ENCODE measurements around the gene PLPP4.

Gene PLPP4

DNA sequence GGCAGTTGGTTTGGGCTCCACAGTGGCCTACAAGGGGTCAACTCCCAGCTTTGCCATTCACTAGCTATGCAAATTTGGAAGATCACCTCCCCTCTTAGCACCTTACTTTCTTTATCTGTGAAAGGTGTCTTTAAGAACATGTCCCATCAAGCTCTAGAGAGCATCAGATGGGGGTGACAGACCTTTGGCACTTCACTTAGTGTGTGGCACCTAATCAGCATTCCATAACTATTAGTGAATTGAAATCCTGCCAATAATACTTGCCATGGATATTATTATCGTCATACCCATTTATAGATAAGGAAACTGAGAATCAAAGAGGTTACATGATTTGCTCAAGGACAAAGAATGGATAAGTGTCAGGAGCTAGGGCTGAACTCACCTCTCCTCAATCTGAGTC, 51.9 kb downstream of the PLPP4 start:
- no peaks in the 10 kb centered on the region for H3K27me3 ChIP-seq (ENCODE audit: control insufficient read depth, insufficient read depth, low read length)
- no peak overlapping the region for H3K4me3 ChIP-seq (ENCODE audit: low read depth, low read length)
- no peaks in the 10 kb centered on the region for H3K36me3 ChIP-seq (ENCODE audit: control insufficient read depth, insufficient read depth, low read length)
- no peaks in the 10 kb centered on the region for H3K9me3 ChIP-seq (ENCODE audit: control insufficient read depth, insufficient read depth, low read length)
- H3K9ac ChIP-seq (ENCODE audit: low read depth, low read length): no peak overlapping the region
- peaks cover 11% of the 10 kb centered on the region for H3K4me1 ChIP-seq (ENCODE audit: control insufficient read depth, insufficient read depth, low read length)

DNA sequence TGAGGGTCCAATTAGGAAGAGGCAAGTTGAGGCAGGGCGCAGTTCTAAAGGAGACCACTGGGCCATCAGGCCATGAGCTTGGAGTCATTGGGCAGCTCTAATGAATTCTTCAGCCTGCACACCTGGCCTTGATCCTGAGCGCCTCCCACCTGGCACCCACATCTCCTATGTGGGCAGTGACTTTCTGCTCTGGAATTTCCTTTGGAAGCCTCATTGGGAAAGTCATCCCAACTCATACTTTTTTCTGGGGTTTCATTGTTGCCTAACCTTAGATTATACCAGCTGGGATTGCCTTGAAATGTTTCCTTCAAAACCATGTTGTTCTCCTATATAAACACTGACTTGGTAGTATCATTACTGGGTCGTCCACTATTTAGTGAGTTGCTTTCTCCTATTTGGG, 54.1 kb downstream of the PLPP4 start:
- Histone ChIP-seq H3K4me1 (ENCODE audit: control insufficient read depth, insufficient read depth, low read length) (peaks cover 5% of the 10 kb centered on the region), H3K36me3 (ENCODE audit: control insufficient read depth, insufficient read depth, low read length) (no peaks in the 10 kb centered on the region), H3K9ac (ENCODE audit: low read depth, low read length) (no peak overlapping the region), H3K27me3 (ENCODE audit: control insufficient read depth, insufficient read depth, low read length) (no peaks in the 10 kb centered on the region), H3K9me3 (ENCODE audit: control insufficient read depth, insufficient read depth, low read length) (no peaks in the 10 kb centered on the region), H3K4me3 (ENCODE audit: low read depth, low read length) (no peak overlapping the region)

- Histone ChIP-seq H3K9me3 (ENCODE audit: control insufficient read depth, insufficient read depth, low read length) (no peaks in the 10 kb centered on the region), H3K4me1 (ENCODE audit: control insufficient read depth, insufficient read depth, low read length) (no peaks in the 10 kb centered on the region), H3K36me3 (ENCODE audit: control insufficient read depth, insufficient read depth, low read length) (no peaks in the 10 kb centered on the region)
Measured at GRCh38 chr10:120513307-120513796, 56.3 kb downstream of the PLPP4 start.

GRCh38 chr10:120514035-120514620, 57.1 kb downstream of the PLPP4 start:
- H3K9ac ChIP-seq (ENCODE audit: low read depth, low read length): no peak overlapping the region
- H3K36me3 ChIP-seq (ENCODE audit: control insufficient read depth, insufficient read depth, low read length): no peaks in the 10 kb centered on the region
- H3K27me3 ChIP-seq (ENCODE audit: control insufficient read depth, insufficient read depth, low read length): no peaks in the 10 kb centered on the region
- no peak overlapping the region for H3K4me3 ChIP-seq (ENCODE audit: low read depth, low read length)
- no peaks in the 10 kb centered on the region for H3K9me3 ChIP-seq (ENCODE audit: control insufficient read depth, insufficient read depth, low read length)
- H3K4me1 ChIP-seq (ENCODE audit: control insufficient read depth, insufficient read depth, low read length): no peaks in the 10 kb centered on the region

More at GRCh38 chr10:120513307-120513796, 56.3 kb downstream of the PLPP4 start:
- no peak overlapping the region for H3K9ac ChIP-seq (ENCODE audit: low read depth, low read length)
- H3K4me3 ChIP-seq (ENCODE audit: low read depth, low read length): no peak overlapping the region
- no peaks in the 10 kb centered on the region for H3K27me3 ChIP-seq (ENCODE audit: control insufficient read depth, insufficient read depth, low read length)

- Histone ChIP-seq H3K4me3 (ENCODE audit: low read depth, low read length) (no peak overlapping the region), H3K27me3 (ENCODE audit: control insufficient read depth, insufficient read depth, low read length) (no peaks in the 10 kb centered on the region), H3K9ac (ENCODE audit: low read depth, low read length) (no peak overlapping the region), H3K36me3 (ENCODE audit: control insufficient read depth, insufficient read depth, low read length) (no peaks in the 10 kb centered on the region), H3K4me1 (ENCODE audit: control insufficient read depth, insufficient read depth, low read length) (no peaks in the 10 kb centered on the region), H3K9me3 (ENCODE audit: control insufficient read depth, insufficient read depth, low read length) (no peaks in the 10 kb centered on the region)
Measured at GRCh38 chr10:120514959-120515358, 57.9 kb downstream of the PLPP4 start.

- Histone ChIP-seq H3K36me3 (ENCODE audit: control insufficient read depth, insufficient read depth, low read length) (no peaks in the 10 kb centered on the region), H3K9me3 (ENCODE audit: control insufficient read depth, insufficient read depth, low read length) (no peaks in the 10 kb centered on the region), H3K4me3 (ENCODE audit: low read depth, low read length) (no peak overlapping the region), H3K4me1 (ENCODE audit: control insufficient read depth, insufficient read depth, low read length) (no peaks in the 10 kb centered on the region), H3K9ac (ENCODE audit: low read depth, low read length) (no peak overlapping the region), H3K27me3 (ENCODE audit: control insufficient read depth, insufficient read depth, low read length) (no peaks in the 10 kb centered on the region)
Measured at GRCh38 chr10:120515741-120516140, 58.7 kb downstream of the PLPP4 start.

GRCh38 chr10:120516426-120516825, 59.4 kb downstream of the PLPP4 start:
- no peaks in the 10 kb centered on the region for H3K36me3 ChIP-seq (ENCODE audit: control insufficient read depth, insufficient read depth, low read length)
- H3K4me1 ChIP-seq (ENCODE audit: control insufficient read depth, insufficient read depth, low read length): no peaks in the 10 kb centered on the region
- H3K9ac ChIP-seq (ENCODE audit: low read depth, low read length): no peak overlapping the region
- no peaks in the 10 kb centered on the region for H3K27me3 ChIP-seq (ENCODE audit: control insufficient read depth, insufficient read depth, low read length)
- no peaks in the 10 kb centered on the region for H3K9me3 ChIP-seq (ENCODE audit: control insufficient read depth, insufficient read depth, low read length)
- no peak overlapping the region for H3K4me3 ChIP-seq (ENCODE audit: low read depth, low read length)

- Histone ChIP-seq H3K9me3 (ENCODE audit: control insufficient read depth, insufficient read depth, low read length) (no peaks in the 10 kb centered on the region), H3K36me3 (ENCODE audit: control insufficient read depth, insufficient read depth, low read length) (no peaks in the 10 kb centered on the region), H3K4me3 (ENCODE audit: low read depth, low read length) (no peak overlapping the region), H3K4me1 (ENCODE audit: control insufficient read depth, insufficient read depth, low read length) (no peaks in the 10 kb centered on the region), H3K9ac (ENCODE audit: low read depth, low read length) (no peak overlapping the region), H3K27me3 (ENCODE audit: control insufficient read depth, insufficient read depth, low read length) (no peaks in the 10 kb centered on the region)
Measured at GRCh38 chr10:120517196-120517595, 60.2 kb downstream of the PLPP4 start.

GRCh38 chr10:120517881-120518484, 61.0 kb downstream of the PLPP4 start:
- Histone ChIP-seq H3K9me3 (ENCODE audit: control insufficient read depth, insufficient read depth, low read length) (no peaks in the 10 kb centered on the region), H3K4me1 (ENCODE audit: control insufficient read depth, insufficient read depth, low read length) (no peaks in the 10 kb centered on the region), H3K27me3 (ENCODE audit: control insufficient read depth, insufficient read depth, low read length) (no peaks in the 10 kb centered on the region)

DNA sequence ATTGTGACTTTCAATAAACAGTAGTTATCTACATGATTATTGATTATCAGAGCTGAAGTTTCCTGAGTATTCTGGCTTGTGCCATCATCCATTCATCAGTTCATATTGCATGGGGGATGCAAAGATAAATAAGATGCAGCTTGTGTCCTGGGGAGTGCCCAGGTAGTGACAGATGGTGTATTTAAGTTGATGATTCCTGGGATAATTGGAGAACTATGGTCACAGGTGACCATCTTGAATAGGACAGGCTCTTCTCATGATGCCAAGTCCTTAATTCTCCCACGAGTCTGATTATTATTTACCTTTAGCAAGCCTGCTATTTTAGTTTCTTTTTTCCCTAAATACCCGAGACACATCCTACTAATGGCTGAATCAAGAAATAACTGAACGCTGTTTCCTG, 64.9 kb downstream of the PLPP4 start:
- Histone ChIP-seq H3K27me3 (ENCODE audit: control insufficient read depth, insufficient read depth, low read length) (no peaks in the 10 kb centered on the region), H3K36me3 (ENCODE audit: control insufficient read depth, insufficient read depth, low read length) (no peaks in the 10 kb centered on the region)

More at GRCh38 chr10:120517881-120518484, 61.0 kb downstream of the PLPP4 start:
- no peak overlapping the region for H3K9ac ChIP-seq (ENCODE audit: low read depth, low read length)
- H3K4me3 ChIP-seq (ENCODE audit: low read depth, low read length): no peak overlapping the region
- H3K36me3 ChIP-seq (ENCODE audit: control insufficient read depth, insufficient read depth, low read length): no peaks in the 10 kb centered on the region

GRCh38 chr10:120527691-120528090, 70.7 kb downstream of the PLPP4 start:
- Histone ChIP-seq H3K27me3 (ENCODE audit: control insufficient read depth, insufficient read depth, low read length) (no peaks in the 10 kb centered on the region), H3K36me3 (ENCODE audit: control insufficient read depth, insufficient read depth, low read length) (no peaks in the 10 kb centered on the region)

More for the DNA sequence above, 64.9 kb downstream of the PLPP4 start:
- Histone ChIP-seq H3K4me3 (ENCODE audit: low read depth, low read length) (no peak overlapping the region), H3K9ac (ENCODE audit: low read depth, low read length) (no peak overlapping the region), H3K4me1 (ENCODE audit: control insufficient read depth, insufficient read depth, low read length) (no peaks in the 10 kb centered on the region), H3K9me3 (ENCODE audit: control insufficient read depth, insufficient read depth, low read length) (no peaks in the 10 kb centered on the region)

DNA sequence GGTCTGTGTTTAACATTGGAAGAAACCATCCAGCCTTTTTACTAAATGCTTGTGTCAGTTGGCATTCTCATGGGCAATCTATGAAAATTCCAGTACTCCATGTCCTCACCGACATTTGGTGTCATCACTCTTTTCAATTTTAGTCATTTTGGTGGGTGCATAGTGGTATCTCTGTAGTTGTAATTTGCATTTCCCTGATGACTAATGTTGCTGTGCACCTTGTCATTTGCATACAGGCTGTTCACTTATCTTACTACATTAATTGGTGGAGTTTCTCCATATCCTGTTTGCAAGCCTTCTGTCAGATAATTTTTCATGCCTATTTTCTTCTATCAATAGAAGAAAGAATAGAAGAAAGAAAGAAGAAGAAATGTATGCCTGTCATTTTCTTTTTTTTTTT, 73.7 kb downstream of the PLPP4 start:
- no peaks in the 10 kb centered on the region for H3K4me1 ChIP-seq (ENCODE audit: control insufficient read depth, insufficient read depth, low read length)
- H3K36me3 ChIP-seq (ENCODE audit: control insufficient read depth, insufficient read depth, low read length): no peaks in the 10 kb centered on the region
- no peaks in the 10 kb centered on the region for H3K27me3 ChIP-seq (ENCODE audit: control insufficient read depth, insufficient read depth, low read length)
- no peaks in the 10 kb centered on the region for H3K9me3 ChIP-seq (ENCODE audit: control insufficient read depth, insufficient read depth, low read length)
- no peak overlapping the region for H3K9ac ChIP-seq (ENCODE audit: low read depth, low read length)
- no peak overlapping the region for H3K4me3 ChIP-seq (ENCODE audit: low read depth, low read length)

More at GRCh38 chr10:120527691-120528090, 70.7 kb downstream of the PLPP4 start:
- no peak overlapping the region for H3K4me3 ChIP-seq (ENCODE audit: low read depth, low read length)
- H3K9me3 ChIP-seq (ENCODE audit: control insufficient read depth, insufficient read depth, low read length): no peaks in the 10 kb centered on the region
- no peaks in the 10 kb centered on the region for H3K4me1 ChIP-seq (ENCODE audit: control insufficient read depth, insufficient read depth, low read length)
- H3K9ac ChIP-seq (ENCODE audit: low read depth, low read length): no peak overlapping the region
